Mucosa of rectum (tissue), 2 donors: ENCODE data around the gene SLC51B.
A peak's percentile ranks its signal among the peaks of the same experiment; 100 is the strongest.

Source experiments
- H3K27ac ChIP-seq, 2 donors: one replicate each; pipeline ENCODE4 v1.7.0; 2013; ENCODE audit warnings: inconsistent platforms in 2 of 2, low read depth in 2 of 2, low read length in 2 of 2
- H3K27me3 ChIP-seq, 2 donors: one replicate each; pipeline ENCODE4 v1.7.0; 2013; ENCODE audit warnings: low read length in 2 of 2; ENCODE audit not compliant: control insufficient read depth in 2 of 2, insufficient read depth in 2 of 2
- H3K36me3 ChIP-seq, 2 donors: one replicate each; pipeline ENCODE4 v1.7.0; 2013; ENCODE audit warnings: low read length in 2 of 2; ENCODE audit not compliant: control insufficient read depth in 2 of 2, insufficient read depth in 2 of 2
- H3K4me1 ChIP-seq, 2 donors: one replicate each; pipeline ENCODE4 v1.7.0; 2013; ENCODE audit warnings: low read length in 2 of 2, mild to moderate bottlenecking in 1 of 2; ENCODE audit not compliant: control insufficient read depth in 2 of 2, insufficient read depth in 2 of 2
- H3K4me3 ChIP-seq, 2 donors: one replicate each; pipeline ENCODE4 v1.7.0; 2013; ENCODE audit warnings: low read length in 2 of 2
- H3K9ac ChIP-seq, 2 donors: one replicate each; pipeline ENCODE4 v1.7.0; 2013; ENCODE audit warnings: low read length in 2 of 2, low read depth in 1 of 2, mild to moderate bottlenecking in 1 of 2
- H3K9me3 ChIP-seq, 2 donors: one replicate each; pipeline ENCODE4 v1.7.0; 2013; ENCODE audit warnings: low read length in 2 of 2; ENCODE audit not compliant: control insufficient read depth in 2 of 2
- donor health status: healthy.
- donor health status: Normal muscosa, but diverticular disease.

The SLC51B gene

GRCh38 chr15:65054333-65055200 lies 9.4 kb downstream of the SLC51B start:
- Histone ChIP-seq H3K9ac (peak overlapping the region in 1 of 2 donors; percentile 34), H3K27me3 (no peaks in the 10 kb centered on the region), H3K9me3 (no peaks in the 10 kb centered on the region), H3K27ac (peak overlapping the region; percentile 9 to 45), H3K4me3 (no peak overlapping the region), H3K36me3 (peaks cover 8 to 17% of the 10 kb centered on the region in 2 donors), H3K4me1 (peaks cover 17 to 18% of the 10 kb centered on the region in 2 donors)

GRCh38 chr15:65055201-65055870 lies 10.1 kb downstream of the SLC51B start:
- H3K27me3 ChIP-seq: no peaks in the 10 kb centered on the region
- no peak overlapping the region for H3K4me3 ChIP-seq
- peaks cover 12% of the 10 kb centered on the region in 2 donors for H3K4me1 ChIP-seq
- peaks cover 8 to 17% of the 10 kb centered on the region in 2 donors for H3K36me3 ChIP-seq
- peak overlapping the region; percentile 9 to 45 for H3K27ac ChIP-seq
- H3K9ac ChIP-seq: no peak overlapping the region
- H3K9me3 ChIP-seq: no peaks in the 10 kb centered on the region

GRCh38 chr15:65056106-65056505 lies 10.9 kb downstream of the SLC51B start:
- Histone ChIP-seq H3K9ac (no peak overlapping the region), H3K36me3 (peaks cover 8 to 17% of the 10 kb centered on the region in 2 donors), H3K27ac (no peak overlapping the region)

GRCh38 chr15:65056868-65057548 lies 11.8 kb downstream of the SLC51B start:
- H3K4me1 ChIP-seq: peaks cover 14 to 15% of the 10 kb centered on the region in 2 donors
- no peaks in the 10 kb centered on the region for H3K27me3 ChIP-seq
- peaks cover 3 to 12% of the 10 kb centered on the region in 2 donors for H3K36me3 ChIP-seq
- H3K9ac ChIP-seq: no peak overlapping the region
- H3K4me3 ChIP-seq: no peak overlapping the region
- H3K27ac ChIP-seq: peak overlapping the region in 1 of 2 donors; percentile 38
- H3K9me3 ChIP-seq: no peaks in the 10 kb centered on the region

More at GRCh38 chr15:65056106-65056505, 10.9 kb downstream of the SLC51B start:
- Histone ChIP-seq H3K27me3 (no peaks in the 10 kb centered on the region), H3K4me3 (no peak overlapping the region), H3K4me1 (peaks cover 12 to 14% of the 10 kb centered on the region in 2 donors), H3K9me3 (no peaks in the 10 kb centered on the region)

- Histone ChIP-seq H3K27me3 (no peaks in the 10 kb centered on the region), H3K27ac (peak overlapping the region in 1 of 2 donors; percentile 38), H3K36me3 (peaks cover 3 to 10% of the 10 kb centered on the region in 2 donors), H3K9me3 (no peaks in the 10 kb centered on the region), H3K4me3 (no peak overlapping the region), H3K9ac (no peak overlapping the region), H3K4me1 (peaks cover 14 to 15% of the 10 kb centered on the region in 2 donors)
Measured at GRCh38 chr15:65057549-65057940, 12.4 kb downstream of the SLC51B start.

GRCh38 chr15:65058394-65059368 lies 13.5 kb downstream of the SLC51B start:
- H3K4me3 ChIP-seq: no peak overlapping the region
- no peak overlapping the region for H3K9ac ChIP-seq
- H3K36me3 ChIP-seq: peaks cover 0 to 7% of the 10 kb centered on the region in 2 donors
- H3K27me3 ChIP-seq: no peaks in the 10 kb centered on the region
- peaks cover 15 to 16% of the 10 kb centered on the region in 2 donors for H3K4me1 ChIP-seq
- no peak overlapping the region for H3K27ac ChIP-seq
- no peaks in the 10 kb centered on the region for H3K9me3 ChIP-seq

GRCh38 chr15:65059369-65059750 lies 14.2 kb downstream of the SLC51B start:
- Histone ChIP-seq H3K27ac (no peak overlapping the region), H3K9me3 (no peaks in the 10 kb centered on the region), H3K27me3 (no peaks in the 10 kb centered on the region), H3K4me3 (no peak overlapping the region), H3K36me3 (peaks cover 0 to 7% of the 10 kb centered on the region in 2 donors), H3K9ac (no peak overlapping the region), H3K4me1 (peaks cover 15 to 16% of the 10 kb centered on the region in 2 donors)

- Histone ChIP-seq H3K9ac (no peak overlapping the region), H3K4me3 (no peak overlapping the region), H3K27me3 (no peaks in the 10 kb centered on the region), H3K27ac (peak overlapping the region in 1 of 2 donors; percentile 31), H3K36me3 (peaks cover 0 to 7% of the 10 kb centered on the region in 2 donors), H3K4me1 (peaks cover 10% of the 10 kb centered on the region in 2 donors), H3K9me3 (no peaks in the 10 kb centered on the region)
Measured at GRCh38 chr15:65059931-65060596, 14.9 kb downstream of the SLC51B start.
